SK-N-SH treated with all-trans-retinoic acid at 6 μM for 48 hours (cell line): Measurements from ENCODE around the gene RERG.

ENCODE experiments used
- ATAC-seq: fragments of 200-7000 bp; cut with Tn5 transposase; 3 replicates; pipeline ENCODE4 v1.9.1; 2020; ENCODE audit warnings: mild to moderate bottlenecking, moderate library complexity
- ARNTL ChIP-seq: fragments of 450-650 bp; formaldehyde crosslinking; IDR thresholded peaks from 2 replicates; pipeline ENCODE4 v1.5.0; 2020; ENCODE audit warnings: low read depth, mild to moderate bottlenecking, moderate library complexity, borderline replicate concordance
- BACH2 ChIP-seq: fragments of 250-450 bp; sonication (Bioruptor Pico); IDR thresholded peaks from 2 replicates; pipeline ENCODE4 v1.9.0; 2021; ENCODE audit warnings: mild to moderate bottlenecking, borderline replicate concordance
- CREB5 ChIP-seq: fragments of 250-450 bp; sonication (Bioruptor Pico); IDR thresholded peaks from 2 replicates; pipeline ENCODE4 v1.5.1; 2020; ENCODE audit warnings: low read depth, mild to moderate bottlenecking, moderate library complexity
- CSDC2 ChIP-seq: fragments of 250-450 bp; sonication (Bioruptor Pico); IDR thresholded peaks from 2 replicates; pipeline ENCODE4 v1.5.0; 2020; ENCODE audit warnings: mild to moderate bottlenecking, moderate library complexity
- CSRNP3 ChIP-seq: fragments of 250-450 bp; sonication (Bioruptor Pico); IDR thresholded peaks from 2 replicates; pipeline ENCODE4 v1.5.1; 2021; ENCODE audit warnings: mild to moderate bottlenecking, moderate library complexity
- ESRRG ChIP-seq: fragments of 250-450 bp; sonication (Bioruptor Pico); IDR thresholded peaks from 2 replicates; pipeline ENCODE4 v1.6.1; 2021; ENCODE audit warnings: mild to moderate bottlenecking
- GLIS3 ChIP-seq: fragments of 250-450 bp; sonication (Bioruptor Pico); IDR thresholded peaks from 2 replicates; pipeline ENCODE4 v1.5.0; 2020; ENCODE audit warnings: mild to moderate bottlenecking, moderate library complexity
- ISL1 ChIP-seq: fragments of 250-450 bp; sonication (Bioruptor Pico); IDR thresholded peaks from 2 replicates; pipeline ENCODE4 v2.1.2; 2022; ENCODE audit warnings: mild to moderate bottlenecking, moderate library complexity
- OSR1 ChIP-seq: fragments of 250-450 bp; sonication (Bioruptor Pico); IDR thresholded peaks from 2 replicates; pipeline ENCODE4 v1.8.0; 2022; ENCODE audit warnings: moderate library complexity, mild to moderate bottlenecking, inconsistent platforms
- PATZ1 ChIP-seq: fragments of 250-450 bp; sonication (Bioruptor Pico); IDR thresholded peaks from 2 replicates; pipeline ENCODE4 v1.8.0; 2020; ENCODE audit warnings: mild to moderate bottlenecking, moderate library complexity, borderline replicate concordance
- POU6F1 ChIP-seq: fragments of 250-450 bp; sonication (Bioruptor Pico); IDR thresholded peaks from 2 replicates; pipeline ENCODE4 v1.8.0; 2021; ENCODE audit warnings: low read depth, mild to moderate bottlenecking, moderate library complexity, borderline replicate concordance
- PPARA ChIP-seq: fragments of 250-450 bp; sonication (Bioruptor Pico); IDR thresholded peaks from 2 replicates; pipeline ENCODE4 v1.5.0; 2020; ENCODE audit warnings: mild to moderate bottlenecking, borderline replicate concordance
- RARB ChIP-seq: fragments of 250-450 bp; sonication (Bioruptor Pico); IDR thresholded peaks from 2 replicates; pipeline ENCODE4 v1.8.0; 2021; ENCODE audit warnings: mild to moderate bottlenecking, moderate library complexity
- SNAI2 ChIP-seq: fragments of 250-450 bp; sonication (Bioruptor Pico); IDR thresholded peaks from 2 replicates; pipeline ENCODE4 v1.5.0; 2020; ENCODE audit warnings: mild to moderate bottlenecking, moderate library complexity
- TCF4 ChIP-seq: fragments of 250-450 bp; sonication (Bioruptor Pico); IDR thresholded peaks from 2 replicates; pipeline ENCODE4 v1.8.0; 2021; ENCODE audit warnings: mild to moderate bottlenecking, moderate library complexity, borderline replicate concordance
- TOX ChIP-seq: fragments of 250-450 bp; sonication (Bioruptor Pico); IDR thresholded peaks from 2 replicates; pipeline ENCODE4 v1.8.0; 2021; ENCODE audit warnings: mild to moderate bottlenecking, moderate library complexity, borderline replicate concordance
- TSHZ2 ChIP-seq: fragments of 250-450 bp; sonication (Bioruptor Pico); IDR thresholded peaks from 2 replicates; pipeline ENCODE4 v1.5.0; 2020; ENCODE audit warnings: mild to moderate bottlenecking, moderate library complexity
- ZC3H10 ChIP-seq: fragments of 250-450 bp; sonication (Bioruptor Pico); IDR thresholded peaks from 2 replicates; pipeline ENCODE4 v1.5.1; 2021; ENCODE audit warnings: mild to moderate bottlenecking, moderate library complexity
- ZFP3 ChIP-seq: fragments of 250-450 bp; sonication (Bioruptor Pico); IDR thresholded peaks from 2 replicates; pipeline ENCODE4 v1.5.0; 2020; ENCODE audit warnings: mild to moderate bottlenecking, moderate library complexity
- ZFP30 ChIP-seq: fragments of 450-650 bp; formaldehyde crosslinking; IDR thresholded peaks from 2 replicates; pipeline ENCODE4 v1.5.0; 2022; ENCODE audit warnings: mild to moderate bottlenecking, moderate library complexity
- ZNF565 ChIP-seq: fragments of 450-650 bp; formaldehyde crosslinking; conservative IDR thresholded peaks from 2 replicates; pipeline ENCODE4 v1.5.0; 2020; ENCODE audit warnings: low read depth, mild to moderate bottlenecking, moderate library complexity
- ZNF70 ChIP-seq: fragments of 450-650 bp; formaldehyde crosslinking; IDR thresholded peaks from 2 replicates; pipeline ENCODE4 v1.5.0; 2020; ENCODE audit warnings: mild to moderate bottlenecking, moderate library complexity
- ZNF8 ChIP-seq: fragments of 450-650 bp; formaldehyde crosslinking; IDR thresholded peaks from 2 replicates; pipeline ENCODE4 v1.5.0; 2020; ENCODE audit warnings: mild to moderate bottlenecking, moderate library complexity

RERG gene

GRCh38 chr12:15116086-15116485 is 105.1 kb downstream of the RERG start:
- TF ChIP-seq ZFP3 (CRISPR knock-in tag), result no peak
- no peak for TF ChIP-seq PATZ1 (CRISPR knock-in tag)
- no peak for TF ChIP-seq ZFP30
- TF ChIP-seq ZNF565 (CRISPR knock-in tag), result no peak
- no peak for TF ChIP-seq SNAI2 (CRISPR knock-in tag)
- TF ChIP-seq ZC3H10, result no peak
- TF ChIP-seq ZNF70 (CRISPR knock-in tag), result no peak
- no peak for TF ChIP-seq CSRNP3 (CRISPR knock-in tag)
- TF ChIP-seq ISL1, result no peak
- no peak for TF ChIP-seq CREB5
- TF ChIP-seq CSDC2, result no peak
- TF ChIP-seq OSR1 (CRISPR knock-in tag), result no peak
- TF ChIP-seq TCF4 (CRISPR knock-in tag), result no peak
- no peak for TF ChIP-seq RARB
- no peak for TF ChIP-seq ZNF8 (CRISPR knock-in tag)
- no peak for TF ChIP-seq TOX (CRISPR knock-in tag)
- TF ChIP-seq, all 23 proteins: peak for 0
- ATAC-seq, result no peak

- TF ChIP-seq ARNTL (CRISPR knock-in tag), result no peak
- TF ChIP-seq BACH2 (CRISPR knock-in tag), result no peak
- TF ChIP-seq RARB, result no peak
- no peak for TF ChIP-seq ZNF70 (CRISPR knock-in tag)
- no peak for TF ChIP-seq POU6F1 (CRISPR knock-in tag)
- TF ChIP-seq GLIS3 (CRISPR knock-in tag), result no peak
- TF ChIP-seq ZFP30, result no peak
- no peak for TF ChIP-seq PATZ1 (CRISPR knock-in tag)
- no peak for TF ChIP-seq CSRNP3 (CRISPR knock-in tag)
- TF ChIP-seq CSDC2, result no peak
- no peak for TF ChIP-seq ZC3H10
- no peak for TF ChIP-seq ESRRG (CRISPR knock-in tag)
- TF ChIP-seq PPARA (CRISPR knock-in tag), result no peak
- TF ChIP-seq ZNF565 (CRISPR knock-in tag), result no peak
- no peak for TF ChIP-seq TCF4 (CRISPR knock-in tag)
- no peak for TF ChIP-seq TSHZ2 (CRISPR knock-in tag)
- TF ChIP-seq SNAI2 (CRISPR knock-in tag), result no peak
- no peak for TF ChIP-seq ISL1
- ATAC-seq, result no peak
These were observed 105.8 kb downstream of the RERG start for GRCh38 chr12:15115434-15115833.
